Stimulated activated memory B cell treated with anti-CD40 and anti-IgM and Interleukin-4, amounts not matched to agents 10 μg/mL and 1 μg/mL and 100 μg/mL, for 72 hours (primary cell): Measurements from ENCODE around the gene PDE7B.

Source experiments
- ATAC-seq: fragments of 150-1000 bp; cut with Tn5 transposase; 2 replicates; pipeline ENCODE4 v1.10.0; 2021
- H3K27ac Mint-ChIP-seq: one replicate; pipeline ENCODE4 v1.8.0; 2022; ENCODE audit warnings: mild to moderate bottlenecking, mixed read lengths
- H3K27me3 Mint-ChIP-seq: one replicate; pipeline ENCODE4 v1.8.0; 2022; ENCODE audit warnings: mixed read lengths
- H3K36me3 Mint-ChIP-seq: one replicate; pipeline ENCODE4 v1.8.0; 2022; ENCODE audit warnings: mixed read lengths
- H3K4me1 Mint-ChIP-seq: one replicate; pipeline ENCODE4 v1.8.0; 2022; ENCODE audit warnings: mixed read lengths
- H3K4me3 Mint-ChIP-seq: one replicate; pipeline ENCODE4 v1.8.0; 2022; ENCODE audit warnings: mild to moderate bottlenecking, moderate library complexity, mixed read lengths
- H3K9me3 Mint-ChIP-seq: one replicate; pipeline ENCODE4 v1.8.0; 2022; ENCODE audit warnings: mixed read lengths

Gene PDE7B

GRCh38 chr6:135955099-135955498 lies 103.6 kb downstream of the PDE7B start:
- H3K9me3 Mint-ChIP-seq, result no peaks in the 10 kb centered on the region
- H3K4me3 Mint-ChIP-seq, result no peak overlapping the region
- no peaks in the 10 kb centered on the region for H3K27me3 Mint-ChIP-seq
- ATAC-seq, result no peak
- no peaks in the 10 kb centered on the region for H3K36me3 Mint-ChIP-seq
- no peaks in the 10 kb centered on the region for H3K4me1 Mint-ChIP-seq
- no peak overlapping the region for H3K27ac Mint-ChIP-seq

- peaks cover 6% of the 10 kb centered on the region for H3K36me3 Mint-ChIP-seq
- H3K9me3 Mint-ChIP-seq, result peaks cover 2% of the 10 kb centered on the region
- H3K4me3 Mint-ChIP-seq, result no peak overlapping the region
- H3K27me3 Mint-ChIP-seq, result no peaks in the 10 kb centered on the region
- H3K27ac Mint-ChIP-seq, result no peak overlapping the region
- no peak for ATAC-seq
- H3K4me1 Mint-ChIP-seq, result no peaks in the 10 kb centered on the region
These were observed 111.2 kb downstream of the PDE7B start for GRCh38 chr6:135962731-135963130.

GRCh38 chr6:135970750-135971149 lies 119.2 kb downstream of the PDE7B start:
- no peaks in the 10 kb centered on the region for H3K4me1 Mint-ChIP-seq
- no peaks in the 10 kb centered on the region for H3K9me3 Mint-ChIP-seq
- ATAC-seq, result no peak
- H3K27ac Mint-ChIP-seq, result no peak overlapping the region
- H3K36me3 Mint-ChIP-seq, result no peaks in the 10 kb centered on the region
- no peaks in the 10 kb centered on the region for H3K27me3 Mint-ChIP-seq
- no peak overlapping the region for H3K4me3 Mint-ChIP-seq

- H3K4me1 Mint-ChIP-seq, result no peaks in the 10 kb centered on the region
- no peaks in the 10 kb centered on the region for H3K9me3 Mint-ChIP-seq
- no peak overlapping the region for H3K27ac Mint-ChIP-seq
- ATAC-seq, result no peak
- no peak overlapping the region for H3K4me3 Mint-ChIP-seq
- H3K27me3 Mint-ChIP-seq, result no peaks in the 10 kb centered on the region
- H3K36me3 Mint-ChIP-seq, result no peaks in the 10 kb centered on the region
These were observed 119.8 kb downstream of the PDE7B start for GRCh38 chr6:135971351-135971750.

- ATAC-seq, result no peak
- Mint-ChIP-seq H3K36me3 (no peaks in the 10 kb centered on the region), H3K4me3 (no peak overlapping the region), H3K4me1 (no peaks in the 10 kb centered on the region), H3K27me3 (no peaks in the 10 kb centered on the region), H3K27ac (no peak overlapping the region), H3K9me3 (no peaks in the 10 kb centered on the region)
These were observed 120.6 kb downstream of the PDE7B start for GRCh38 chr6:135972150-135972549.

GRCh38 chr6:135972586-135972985 lies 121.1 kb downstream of the PDE7B start:
- Mint-ChIP-seq H3K27me3 (no peaks in the 10 kb centered on the region), H3K9me3 (no peaks in the 10 kb centered on the region), H3K4me1 (no peaks in the 10 kb centered on the region), H3K27ac (no peak overlapping the region), H3K36me3 (no peaks in the 10 kb centered on the region), H3K4me3 (no peak overlapping the region)
- ATAC-seq, result no peak

- no peaks in the 10 kb centered on the region for H3K36me3 Mint-ChIP-seq
- no peak for ATAC-seq
- no peaks in the 10 kb centered on the region for H3K9me3 Mint-ChIP-seq
- H3K27me3 Mint-ChIP-seq, result no peaks in the 10 kb centered on the region
- no peak overlapping the region for H3K27ac Mint-ChIP-seq
- no peak overlapping the region for H3K4me3 Mint-ChIP-seq
- no peaks in the 10 kb centered on the region for H3K4me1 Mint-ChIP-seq
These were observed 122.9 kb downstream of the PDE7B start for GRCh38 chr6:135974426-135974825.

- Mint-ChIP-seq H3K36me3 (no peaks in the 10 kb centered on the region), H3K27me3 (no peaks in the 10 kb centered on the region), H3K27ac (no peak overlapping the region), H3K9me3 (no peaks in the 10 kb centered on the region), H3K4me1 (no peaks in the 10 kb centered on the region), H3K4me3 (no peak overlapping the region)
- no peak for ATAC-seq
These were observed 125.1 kb downstream of the PDE7B start for GRCh38 chr6:135976585-135976984.

- no peaks in the 10 kb centered on the region for H3K36me3 Mint-ChIP-seq
- H3K27me3 Mint-ChIP-seq, result no peaks in the 10 kb centered on the region
- H3K27ac Mint-ChIP-seq, result no peak overlapping the region
- H3K4me3 Mint-ChIP-seq, result no peak overlapping the region
- no peaks in the 10 kb centered on the region for H3K4me1 Mint-ChIP-seq
- no peak for ATAC-seq
- no peaks in the 10 kb centered on the region for H3K9me3 Mint-ChIP-seq
These were observed 131.6 kb downstream of the PDE7B start for GRCh38 chr6:135983093-135983492.

GRCh38 chr6:135983718-135984343 lies 132.3 kb downstream of the PDE7B start:
- no peaks in the 10 kb centered on the region for H3K9me3 Mint-ChIP-seq
- H3K36me3 Mint-ChIP-seq, result no peaks in the 10 kb centered on the region
- H3K27me3 Mint-ChIP-seq, result no peaks in the 10 kb centered on the region
- ATAC-seq, result no peak
- no peak overlapping the region for H3K4me3 Mint-ChIP-seq
- no peaks in the 10 kb centered on the region for H3K4me1 Mint-ChIP-seq
- H3K27ac Mint-ChIP-seq, result no peak overlapping the region

- no peak overlapping the region for H3K4me3 Mint-ChIP-seq
These were observed 134.0 kb downstream of the PDE7B start for GRCh38 chr6:135985471-135985870.

GRCh38 chr6:135987226-135987625 lies 135.7 kb downstream of the PDE7B start:
- H3K27ac Mint-ChIP-seq, result no peak overlapping the region

More at GRCh38 chr6:135985471-135985870, 134.0 kb downstream of the PDE7B start:
- Mint-ChIP-seq H3K36me3 (no peaks in the 10 kb centered on the region), H3K27ac (no peak overlapping the region), H3K27me3 (no peaks in the 10 kb centered on the region), H3K4me1 (no peaks in the 10 kb centered on the region), H3K9me3 (no peaks in the 10 kb centered on the region)
- ATAC-seq, result no peak

GRCh38 chr6:135990439-135990838 lies 138.9 kb downstream of the PDE7B start:
- Mint-ChIP-seq H3K9me3 (no peaks in the 10 kb centered on the region), H3K36me3 (no peaks in the 10 kb centered on the region), H3K27me3 (no peaks in the 10 kb centered on the region), H3K27ac (no peak overlapping the region), H3K4me1 (no peaks in the 10 kb centered on the region), H3K4me3 (no peak overlapping the region)
- no peak for ATAC-seq

More at GRCh38 chr6:135987226-135987625, 135.7 kb downstream of the PDE7B start:
- H3K4me3 Mint-ChIP-seq, result no peak overlapping the region
- no peak for ATAC-seq
- no peaks in the 10 kb centered on the region for H3K9me3 Mint-ChIP-seq
- no peaks in the 10 kb centered on the region for H3K4me1 Mint-ChIP-seq
- H3K27me3 Mint-ChIP-seq, result no peaks in the 10 kb centered on the region
- H3K36me3 Mint-ChIP-seq, result no peaks in the 10 kb centered on the region

GRCh38 chr6:135990855-135991464 lies 139.5 kb downstream of the PDE7B start:
- no peaks in the 10 kb centered on the region for H3K36me3 Mint-ChIP-seq
- no peaks in the 10 kb centered on the region for H3K9me3 Mint-ChIP-seq
- no peak overlapping the region for H3K27ac Mint-ChIP-seq
- H3K4me1 Mint-ChIP-seq, result no peaks in the 10 kb centered on the region
- no peak for ATAC-seq
- H3K4me3 Mint-ChIP-seq, result no peak overlapping the region
- H3K27me3 Mint-ChIP-seq, result no peaks in the 10 kb centered on the region

GRCh38 chr6:135992739-135993138 lies 141.2 kb downstream of the PDE7B start:
- no peak for ATAC-seq
- Mint-ChIP-seq H3K27ac (no peak overlapping the region), H3K9me3 (no peaks in the 10 kb centered on the region), H3K27me3 (no peaks in the 10 kb centered on the region), H3K36me3 (no peaks in the 10 kb centered on the region), H3K4me3 (no peak overlapping the region), H3K4me1 (no peaks in the 10 kb centered on the region)

- Mint-ChIP-seq H3K4me3 (no peak overlapping the region), H3K9me3 (no peaks in the 10 kb centered on the region), H3K4me1 (no peaks in the 10 kb centered on the region), H3K27ac (no peak overlapping the region), H3K36me3 (no peaks in the 10 kb centered on the region), H3K27me3 (no peaks in the 10 kb centered on the region)
- no peak for ATAC-seq
These were observed 141.9 kb downstream of the PDE7B start for GRCh38 chr6:135993361-135993760.
